ENCODE measurements around the gene LIMCH1.

Gene LIMCH1

GRCh38 chr4:41613821-41614220 lies 75.9 kb downstream of the LIMCH1 start:
- DNase-seq: no peak
- no peaks in the 10 kb centered on the region for H3K9me3 Mint-ChIP-seq
- no peak for TF ChIP-seq CTCF (IDR thresholded peaks at IDR 0.05)
- H3K4me3 Mint-ChIP-seq: peak overlapping the region; percentile 78
- H3K27ac Mint-ChIP-seq: no peak overlapping the region
- H3K27me3 Mint-ChIP-seq (ENCODE audit: low read depth, poor library complexity): peaks cover 7% of the 10 kb centered on the region
- peaks cover 5% of the 10 kb centered on the region for H3K36me3 Mint-ChIP-seq (ENCODE audit: low read depth)
- peaks cover 43% of the 10 kb centered on the region for H3K4me1 Mint-ChIP-seq

GRCh38 chr4:41614519-41614918 lies 76.6 kb downstream of the LIMCH1 start:
- peaks cover 12% of the 10 kb centered on the region for H3K36me3 Mint-ChIP-seq (ENCODE audit: low read depth)
- DNase-seq: no peak
- H3K4me1 Mint-ChIP-seq: peaks cover 42% of the 10 kb centered on the region
- H3K27ac Mint-ChIP-seq: no peak overlapping the region
- H3K4me3 Mint-ChIP-seq: peak overlapping the region; percentile 78
- H3K9me3 Mint-ChIP-seq: no peaks in the 10 kb centered on the region
- H3K27me3 Mint-ChIP-seq (ENCODE audit: low read depth, poor library complexity): peaks cover 7% of the 10 kb centered on the region
- TF ChIP-seq CTCF (IDR thresholded peaks at IDR 0.05): no peak

GRCh38 chr4:41619161-41619560 lies 81.2 kb downstream of the LIMCH1 start:
- peaks cover 23% of the 10 kb centered on the region for H3K36me3 Mint-ChIP-seq (ENCODE audit: low read depth)
- H3K4me3 Mint-ChIP-seq: no peak overlapping the region
- H3K9me3 Mint-ChIP-seq: no peaks in the 10 kb centered on the region
- no peak for TF ChIP-seq CTCF (IDR thresholded peaks at IDR 0.05)
- no peak overlapping the region for H3K27ac Mint-ChIP-seq
- peaks cover 8% of the 10 kb centered on the region for H3K27me3 Mint-ChIP-seq (ENCODE audit: low read depth, poor library complexity)
- peaks cover 34% of the 10 kb centered on the region for H3K4me1 Mint-ChIP-seq
- DNase-seq: no peak

GRCh38 chr4:41620594-41621256 lies 82.8 kb downstream of the LIMCH1 start:
- no peak for DNase-seq
- H3K4me3 Mint-ChIP-seq: no peak overlapping the region
- H3K36me3 Mint-ChIP-seq (ENCODE audit: low read depth): peaks cover 22% of the 10 kb centered on the region
- H3K9me3 Mint-ChIP-seq: no peaks in the 10 kb centered on the region
- H3K27me3 Mint-ChIP-seq (ENCODE audit: low read depth, poor library complexity): peaks cover 10% of the 10 kb centered on the region
- H3K27ac Mint-ChIP-seq: peak overlapping the region; percentile 52
- no peak for TF ChIP-seq CTCF (IDR thresholded peaks at IDR 0.05)
- H3K4me1 Mint-ChIP-seq: peaks cover 46% of the 10 kb centered on the region

- H3K4me1 Mint-ChIP-seq: peaks cover 60% of the 10 kb centered on the region
- peaks cover 22% of the 10 kb centered on the region for H3K36me3 Mint-ChIP-seq (ENCODE audit: low read depth)
- no peak overlapping the region for H3K27ac Mint-ChIP-seq
- no peak for TF ChIP-seq CTCF (IDR thresholded peaks at IDR 0.05)
- no peak for DNase-seq
- no peaks in the 10 kb centered on the region for H3K9me3 Mint-ChIP-seq
- H3K4me3 Mint-ChIP-seq: no peak overlapping the region
- peaks cover 7% of the 10 kb centered on the region for H3K27me3 Mint-ChIP-seq (ENCODE audit: low read depth, poor library complexity)
These were observed 84.8 kb downstream of the LIMCH1 start for GRCh38 chr4:41622787-41623186.

GRCh38 chr4:41624765-41625164 lies 86.8 kb downstream of the LIMCH1 start:
- no peaks in the 10 kb centered on the region for H3K9me3 Mint-ChIP-seq
- H3K27ac Mint-ChIP-seq: peak overlapping the region; percentile 12
- H3K27me3 Mint-ChIP-seq (ENCODE audit: low read depth, poor library complexity): peaks cover 7% of the 10 kb centered on the region
- TF ChIP-seq CTCF (IDR thresholded peaks at IDR 0.05): no peak
- peaks cover 21% of the 10 kb centered on the region for H3K36me3 Mint-ChIP-seq (ENCODE audit: low read depth)
- H3K4me3 Mint-ChIP-seq: no peak overlapping the region
- peaks cover 58% of the 10 kb centered on the region for H3K4me1 Mint-ChIP-seq
- DNase-seq: no peak
